TTC549 (cell line): ENCODE results near the gene ZMIZ1.

Experiments
- FAIRE-seq: peaks from 2 replicates; lab custom pipeline; 2012; peaks lifted over from hg19 to GRCh38; lab: Jason Lieb, UNC

Gene ZMIZ1

DNA sequence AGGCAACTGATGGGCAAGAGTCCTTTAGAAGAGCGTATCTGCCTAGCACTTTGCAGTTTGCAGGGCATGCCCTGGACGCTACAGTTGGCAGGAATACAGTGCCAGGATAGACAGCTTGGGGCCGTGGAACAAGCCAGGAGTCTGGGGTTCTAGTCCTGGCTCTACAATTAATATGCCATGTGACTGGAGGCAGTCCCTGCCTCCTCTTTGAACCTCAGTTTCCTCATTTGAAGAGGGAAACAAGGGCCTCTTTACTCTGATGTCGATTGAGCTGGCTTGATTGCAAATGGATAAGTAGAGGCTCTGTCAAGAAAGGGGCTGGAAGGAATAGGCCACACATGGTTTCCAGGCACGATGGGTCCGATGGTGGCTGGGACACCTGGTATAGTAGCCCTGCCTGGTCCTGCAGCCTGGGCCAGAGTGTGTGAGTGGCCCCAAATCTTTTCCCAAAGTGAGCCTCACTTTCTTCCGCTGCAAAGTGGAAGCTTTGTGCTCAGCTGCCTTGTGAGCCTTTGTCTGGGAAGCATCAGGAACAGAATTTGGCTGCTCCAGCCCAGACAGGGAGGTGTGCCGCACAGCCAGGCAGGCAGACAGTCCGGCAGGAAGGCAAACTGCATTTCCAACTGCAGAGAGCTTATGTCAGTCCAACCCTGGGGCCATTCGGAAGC is 167.1 kb downstream of the ZMIZ1 start:
- no peak for FAIRE-seq

DNA sequence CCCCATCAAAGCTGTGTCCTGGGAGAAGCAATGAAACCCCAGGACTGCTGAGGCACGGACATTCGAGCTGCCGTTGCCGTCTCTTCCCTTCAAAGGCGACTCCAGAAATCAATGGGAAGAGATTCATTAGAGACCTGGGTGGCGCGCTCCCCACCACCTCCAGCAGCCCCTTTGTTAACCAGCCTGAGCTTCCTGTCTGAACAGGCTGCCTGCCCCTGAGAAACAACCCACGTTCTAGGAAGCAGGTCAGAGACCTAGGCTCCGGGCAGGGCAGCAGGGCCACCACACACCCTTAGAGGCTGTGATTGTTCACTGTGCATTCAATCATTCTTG is 167.6 kb downstream of the ZMIZ1 start:
- no peak for FAIRE-seq

GRCh38 chr10:79237454-79238157 is 168.8 kb downstream of the ZMIZ1 start:
- FAIRE-seq: no peak

DNA sequence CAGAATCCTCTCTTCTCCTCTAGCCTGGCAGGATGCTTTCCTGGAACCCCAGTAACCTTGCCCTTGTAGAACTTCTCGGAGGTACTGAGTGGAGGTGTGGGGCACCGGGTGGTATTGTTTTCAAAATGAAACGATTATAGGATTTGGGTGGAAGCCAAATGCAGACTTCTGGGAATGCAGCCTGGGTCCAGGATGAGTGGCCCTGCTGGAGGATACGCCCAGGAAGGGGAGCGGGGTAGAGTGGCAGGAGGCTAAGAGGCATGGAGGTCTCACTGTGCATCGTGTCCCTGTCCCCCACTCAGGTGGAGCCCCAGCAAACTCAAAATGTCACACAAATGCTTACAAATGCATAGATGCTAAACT is 169.4 kb downstream of the ZMIZ1 start:
- no peak for FAIRE-seq

- no peak for FAIRE-seq
Measured at GRCh38 chr10:79238606-79239005, 169.8 kb downstream of the ZMIZ1 start.

GRCh38 chr10:79239275-79239779 is 170.6 kb downstream of the ZMIZ1 start:
- FAIRE-seq: no peak

- FAIRE-seq: no peak
Measured at GRCh38 chr10:79239924-79240581, 171.3 kb downstream of the ZMIZ1 start.

- no peak for FAIRE-seq
Measured at GRCh38 chr10:79241629-79241989, 172.8 kb downstream of the ZMIZ1 start.

GRCh38 chr10:79241990-79242619 is 173.3 kb downstream of the ZMIZ1 start:
- no peak for FAIRE-seq

DNA sequence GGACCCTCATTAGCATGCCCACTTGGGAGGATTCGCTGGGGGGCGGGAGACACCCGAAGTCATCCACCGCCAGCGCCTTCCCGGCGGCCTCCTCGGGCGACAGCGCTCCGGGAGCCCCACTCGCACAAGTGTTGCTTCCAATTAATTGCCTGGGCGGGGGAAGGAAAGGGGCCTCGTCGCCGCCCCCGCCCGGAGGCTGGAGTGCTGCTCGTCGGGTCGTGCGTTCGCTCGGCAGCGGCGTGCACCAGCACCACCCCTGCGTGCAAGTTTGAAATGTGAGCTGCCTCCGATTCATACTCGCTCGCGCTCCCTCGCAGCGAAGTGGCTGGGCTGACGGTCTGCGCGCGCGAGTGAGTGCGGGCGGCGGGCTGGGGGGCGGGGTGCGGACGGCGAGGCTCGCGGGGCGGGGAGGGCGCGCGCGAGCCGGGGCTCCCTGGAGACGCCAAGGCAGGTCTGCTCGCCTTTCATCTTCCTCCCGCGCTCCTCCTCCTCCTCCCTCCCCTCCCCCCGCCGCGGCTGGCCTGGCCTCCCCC is 173.9 kb downstream of the ZMIZ1 start:
- FAIRE-seq: no peak

- no peak for FAIRE-seq
Measured at GRCh38 chr10:79243181-79244067, 174.7 kb downstream of the ZMIZ1 start.

DNA sequence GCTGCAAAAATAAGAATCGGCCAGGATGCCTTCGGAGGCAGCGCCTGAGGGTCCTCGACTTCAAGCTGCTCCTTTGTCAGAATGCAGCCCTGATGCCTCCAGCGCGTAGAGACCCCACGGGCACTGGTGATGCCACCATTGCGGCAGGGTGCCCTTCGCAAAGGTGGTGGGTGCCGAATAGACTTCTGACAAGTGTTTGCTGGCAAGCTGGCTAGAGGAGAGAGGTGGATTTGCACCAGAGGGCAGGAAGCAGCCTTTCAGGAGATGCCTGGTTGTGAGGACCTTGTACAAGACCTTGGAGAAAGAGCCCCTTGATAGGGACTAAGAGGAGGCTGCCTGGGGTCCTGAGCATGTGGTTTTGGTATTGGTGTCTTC is 175.3 kb downstream of the ZMIZ1 start:
- no peak for FAIRE-seq

DNA sequence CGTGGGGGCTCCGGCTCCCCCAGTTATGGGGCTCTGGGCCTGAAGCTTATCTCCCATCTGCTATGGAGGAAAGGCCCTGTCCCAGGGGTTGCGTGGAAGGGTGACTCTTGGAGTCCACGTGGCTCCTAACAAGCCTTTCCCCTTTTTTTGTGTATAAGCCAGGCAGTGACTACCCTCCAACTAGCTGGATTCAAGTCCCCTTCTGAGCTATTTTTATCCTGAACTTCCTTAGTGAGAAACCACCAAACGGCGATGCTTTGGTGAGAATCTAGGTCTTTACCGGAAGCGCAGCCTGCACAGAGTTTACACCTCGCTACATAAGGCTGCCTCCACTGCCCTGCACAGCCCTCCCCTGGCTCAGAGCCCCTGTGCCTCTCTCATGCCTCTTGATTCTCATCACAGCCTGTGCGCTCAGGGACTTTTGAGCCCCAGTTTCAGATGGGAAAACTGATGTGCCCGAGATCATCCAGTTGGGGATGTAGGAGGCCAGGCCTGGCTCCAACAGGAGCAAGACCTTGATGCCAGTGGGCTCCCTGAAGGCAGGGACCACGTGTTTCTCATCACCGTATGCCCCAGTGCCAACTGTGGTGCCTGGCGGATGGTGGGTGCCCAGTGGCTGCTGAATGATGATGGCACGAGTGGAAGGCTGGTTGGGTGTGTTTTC is 176.2 kb downstream of the ZMIZ1 start:
- FAIRE-seq: no peak

DNA sequence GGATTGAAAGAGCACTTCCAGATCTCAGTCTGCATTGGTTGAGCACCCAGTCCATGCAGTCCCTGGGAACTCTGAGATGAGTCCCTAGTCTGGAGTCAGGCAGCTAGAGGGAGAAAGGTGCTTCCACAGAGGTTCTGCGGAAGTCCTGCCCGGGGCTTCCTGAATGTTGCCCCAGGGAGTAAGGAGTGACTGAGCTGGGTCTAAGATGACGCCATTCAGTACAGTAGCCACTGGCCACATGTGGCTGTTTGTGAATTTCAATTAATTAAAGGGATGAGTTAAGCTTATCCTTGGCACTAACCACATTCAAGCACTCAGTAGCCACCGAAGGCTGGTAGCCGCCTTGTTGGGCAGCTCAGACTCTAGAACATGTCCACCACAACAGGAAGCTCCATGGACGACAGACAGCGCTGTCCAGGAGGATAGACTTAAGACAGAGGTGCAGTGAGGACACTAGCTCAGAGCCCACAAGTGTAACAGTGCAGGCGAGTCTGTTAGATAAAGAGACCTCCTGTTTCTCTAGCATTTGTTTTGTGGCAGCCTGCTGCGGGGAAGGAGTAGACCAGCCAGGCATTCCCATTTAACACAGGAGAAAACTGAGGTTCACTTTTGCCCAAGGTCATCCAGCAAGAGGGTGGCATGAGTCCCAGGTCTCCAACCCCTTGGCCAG is 176.9 kb downstream of the ZMIZ1 start:
- FAIRE-seq: no peak

DNA sequence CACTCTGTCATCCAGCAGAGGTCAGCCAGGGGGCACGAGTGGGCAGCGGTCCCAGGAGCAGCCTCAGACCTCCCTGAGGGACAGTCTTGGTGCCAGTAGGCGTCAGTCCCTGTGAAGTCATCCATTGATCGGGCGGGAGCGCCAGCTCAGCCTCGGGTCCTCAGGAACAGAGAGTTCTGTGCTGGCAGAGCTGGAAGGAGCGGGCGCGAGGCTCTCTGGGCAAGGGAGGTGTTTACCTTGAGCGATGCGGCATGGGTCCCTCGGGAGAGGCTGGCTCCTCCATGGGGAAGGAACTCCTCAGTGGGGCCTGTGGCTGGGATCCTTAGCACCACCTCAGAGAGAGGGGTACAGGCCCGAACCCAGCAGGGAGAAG is 177.4 kb downstream of the ZMIZ1 start:
- no peak for FAIRE-seq

DNA sequence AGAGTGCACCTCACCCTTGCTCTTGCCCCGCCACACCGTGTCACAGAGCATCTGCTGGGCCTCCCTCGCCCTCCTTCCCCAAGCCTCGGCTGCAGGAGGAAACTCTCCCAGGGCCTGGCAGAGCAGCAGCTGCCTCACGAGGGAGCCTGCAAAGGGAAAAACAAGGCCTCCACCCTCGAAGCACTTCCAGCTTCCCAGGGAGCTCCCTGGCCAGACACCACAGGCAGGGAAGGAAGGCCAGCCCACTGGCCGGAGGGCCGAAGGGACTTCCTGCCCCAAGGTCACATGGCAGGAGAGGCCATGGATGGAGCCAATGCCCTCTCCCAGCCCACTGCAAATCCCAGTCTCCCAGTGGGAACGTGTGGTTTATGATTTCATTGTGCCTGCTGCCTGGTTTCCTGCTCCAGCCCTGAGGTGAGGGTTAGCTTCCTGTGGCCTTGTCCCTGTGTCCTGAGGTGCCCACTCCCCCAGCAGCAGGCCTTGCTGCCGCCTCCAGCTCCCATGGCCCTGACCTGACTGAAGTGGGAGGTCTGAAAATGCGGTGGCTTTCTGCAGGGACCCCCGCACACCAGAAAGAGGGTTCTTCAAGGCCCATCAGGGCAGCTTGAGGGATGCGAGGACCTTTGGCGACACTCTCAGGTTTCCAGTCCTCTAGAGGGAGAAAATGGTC is 178.0 kb downstream of the ZMIZ1 start:
- no peak for FAIRE-seq

DNA sequence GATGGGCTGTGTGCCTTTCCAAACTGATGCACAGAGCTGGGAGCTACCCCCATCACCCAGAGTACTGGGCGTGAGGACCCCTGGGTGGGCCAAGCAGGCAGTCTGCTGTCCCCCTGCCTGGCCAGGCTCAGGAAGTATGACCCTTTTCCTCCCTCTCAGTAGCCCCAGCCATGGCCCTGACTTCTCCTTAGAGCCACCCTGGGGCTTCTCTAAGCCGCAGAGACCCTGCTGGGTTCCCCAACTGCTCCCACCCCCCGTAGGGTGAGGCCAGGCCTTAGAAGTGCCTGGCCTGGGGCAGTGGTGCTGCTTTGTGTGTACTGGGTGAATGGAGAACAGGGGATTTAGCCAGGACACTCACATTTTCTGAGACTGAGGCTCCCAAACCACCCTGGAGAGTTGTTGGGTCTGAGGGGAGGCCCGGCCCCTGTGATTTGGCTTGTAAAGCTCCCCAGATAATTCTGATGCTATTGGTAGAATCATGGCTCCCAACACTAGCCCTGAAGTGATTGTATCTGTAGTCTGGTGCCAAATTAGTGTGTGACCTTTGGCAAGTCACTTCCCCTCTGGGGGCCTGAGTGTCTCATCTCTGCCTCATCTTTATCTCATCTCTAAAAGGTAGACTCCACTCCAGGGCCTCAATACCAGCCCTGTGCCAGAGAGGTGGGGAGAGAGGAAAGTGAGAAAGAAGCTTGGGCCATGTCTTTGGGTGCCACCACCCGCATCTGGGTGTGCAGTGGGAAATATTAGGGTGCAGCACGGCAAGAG is 178.8 kb downstream of the ZMIZ1 start:
- FAIRE-seq: no peak

- FAIRE-seq: no peak
Measured at GRCh38 chr10:79248341-79249185, 179.8 kb downstream of the ZMIZ1 start.
